ENCODE data around the gene CAST.

Gene CAST

GRCh38 chr5:96716007-96716406 is 53.8 kb downstream of the CAST start:
- H3K27me3 ChIP-seq (ENCODE audit: control insufficient read depth, low read length), result no peaks in the 10 kb centered on the region
- H4K20me1 ChIP-seq (ENCODE audit: control insufficient read depth, insufficient read depth, low read depth, low read length), result no peaks in the 10 kb centered on the region
- H3K9me3 ChIP-seq (ENCODE audit: control insufficient read depth, insufficient read depth, low read length), result no peaks in the 10 kb centered on the region
- no peaks in the 10 kb centered on the region for H3K4me1 ChIP-seq (ENCODE audit: control insufficient read depth, low read length)
- no peak overlapping the region for H3K4me3 ChIP-seq (ENCODE audit: low read length)
- TF ChIP-seq EZH2phosphoT487 (IDR thresholded peaks at IDR 0.05; ENCODE audit: borderline replicate concordance, low read length), result no peak
- TF ChIP-seq, protein P1, sequence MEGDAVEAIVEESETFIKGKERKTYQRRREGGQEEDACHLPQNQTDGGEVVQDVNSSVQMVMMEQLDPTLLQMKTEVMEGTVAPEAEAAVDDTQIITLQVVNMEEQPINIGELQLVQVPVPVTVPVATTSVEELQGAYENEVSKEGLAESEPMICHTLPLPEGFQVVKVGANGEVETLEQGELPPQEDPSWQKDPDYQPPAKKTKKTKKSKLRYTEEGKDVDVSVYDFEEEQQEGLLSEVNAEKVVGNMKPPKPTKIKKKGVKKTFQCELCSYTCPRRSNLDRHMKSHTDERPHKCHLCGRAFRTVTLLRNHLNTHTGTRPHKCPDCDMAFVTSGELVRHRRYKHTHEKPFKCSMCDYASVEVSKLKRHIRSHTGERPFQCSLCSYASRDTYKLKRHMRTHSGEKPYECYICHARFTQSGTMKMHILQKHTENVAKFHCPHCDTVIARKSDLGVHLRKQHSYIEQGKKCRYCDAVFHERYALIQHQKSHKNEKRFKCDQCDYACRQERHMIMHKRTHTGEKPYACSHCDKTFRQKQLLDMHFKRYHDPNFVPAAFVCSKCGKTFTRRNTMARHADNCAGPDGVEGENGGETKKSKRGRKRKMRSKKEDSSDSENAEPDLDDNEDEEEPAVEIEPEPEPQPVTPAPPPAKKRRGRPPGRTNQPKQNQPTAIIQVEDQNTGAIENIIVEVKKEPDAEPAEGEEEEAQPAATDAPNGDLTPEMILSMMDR (IDR thresholded peaks at IDR 0.05; ENCODE audit: low read depth, low read length, poor library complexity, severe bottlenecking), result no peak
- H3K36me3 ChIP-seq (ENCODE audit: control insufficient read depth, low read length), result no peaks in the 10 kb centered on the region
- H3K27ac ChIP-seq (ENCODE audit: low read depth, low read length), result no peak overlapping the region
- H3F3A ChIP-seq (ENCODE audit: control insufficient read depth, insufficient read depth), result no peaks in the 10 kb centered on the region
- no peaks in the 10 kb centered on the region for H3K79me2 ChIP-seq (ENCODE audit: control insufficient read depth, low read length)
- H3K9me2 ChIP-seq (replicated peaks; ENCODE audit: control insufficient read depth, low read length), result no peaks in the 10 kb centered on the region
- H3K4me2 ChIP-seq (ENCODE audit: low read length), result no peak overlapping the region

- Histone ChIP-seq H3K9me2 (replicated peaks; ENCODE audit: control insufficient read depth, low read length) (no peaks in the 10 kb centered on the region), H3K27ac (ENCODE audit: low read depth, low read length) (no peak overlapping the region), H3F3A (ENCODE audit: control insufficient read depth, insufficient read depth) (no peaks in the 10 kb centered on the region), H3K4me3 (ENCODE audit: low read length) (no peak overlapping the region), H3K27me3 (ENCODE audit: control insufficient read depth, low read length) (no peaks in the 10 kb centered on the region), H3K4me1 (ENCODE audit: control insufficient read depth, low read length) (no peaks in the 10 kb centered on the region), H3K79me2 (ENCODE audit: control insufficient read depth, low read length) (no peaks in the 10 kb centered on the region), H3K36me3 (ENCODE audit: control insufficient read depth, low read length) (no peaks in the 10 kb centered on the region), H3K4me2 (ENCODE audit: low read length) (no peak overlapping the region), H4K20me1 (ENCODE audit: control insufficient read depth, insufficient read depth, low read depth, low read length) (no peaks in the 10 kb centered on the region), H3K9me3 (ENCODE audit: control insufficient read depth, insufficient read depth, low read length) (no peaks in the 10 kb centered on the region)
- TF ChIP-seq, protein P1 (IDR thresholded peaks at IDR 0.05; ENCODE audit: low read depth, low read length, poor library complexity, severe bottlenecking), result no peak
- no peak for TF ChIP-seq EZH2phosphoT487 (IDR thresholded peaks at IDR 0.05; ENCODE audit: borderline replicate concordance, low read length)
These were observed 54.5 kb downstream of the CAST start for GRCh38 chr5:96716716-96717115.

GRCh38 chr5:96717874-96718273 is 55.7 kb downstream of the CAST start:
- no peak overlapping the region for H3K4me2 ChIP-seq (ENCODE audit: low read length)
- no peak overlapping the region for H3K4me3 ChIP-seq (ENCODE audit: low read length)
- H3K4me1 ChIP-seq (ENCODE audit: control insufficient read depth, low read length), result no peaks in the 10 kb centered on the region
- TF ChIP-seq, protein P1 (IDR thresholded peaks at IDR 0.05; ENCODE audit: low read depth, low read length, poor library complexity, severe bottlenecking), result no peak
- TF ChIP-seq EZH2phosphoT487 (IDR thresholded peaks at IDR 0.05; ENCODE audit: borderline replicate concordance, low read length), result no peak
- H3F3A ChIP-seq (ENCODE audit: control insufficient read depth, insufficient read depth), result no peaks in the 10 kb centered on the region
- no peaks in the 10 kb centered on the region for H3K9me3 ChIP-seq (ENCODE audit: control insufficient read depth, insufficient read depth, low read length)
- H3K27me3 ChIP-seq (ENCODE audit: control insufficient read depth, low read length), result no peaks in the 10 kb centered on the region
- H4K20me1 ChIP-seq (ENCODE audit: control insufficient read depth, insufficient read depth, low read depth, low read length), result no peaks in the 10 kb centered on the region
- H3K27ac ChIP-seq (ENCODE audit: low read depth, low read length), result no peak overlapping the region
- H3K79me2 ChIP-seq (ENCODE audit: control insufficient read depth, low read length), result no peaks in the 10 kb centered on the region
- H3K36me3 ChIP-seq (ENCODE audit: control insufficient read depth, low read length), result no peaks in the 10 kb centered on the region
- no peaks in the 10 kb centered on the region for H3K9me2 ChIP-seq (replicated peaks; ENCODE audit: control insufficient read depth, low read length)
